Measurements from ENCODE around the gene NUDT16L1.

NUDT16L1 gene

DNA sequence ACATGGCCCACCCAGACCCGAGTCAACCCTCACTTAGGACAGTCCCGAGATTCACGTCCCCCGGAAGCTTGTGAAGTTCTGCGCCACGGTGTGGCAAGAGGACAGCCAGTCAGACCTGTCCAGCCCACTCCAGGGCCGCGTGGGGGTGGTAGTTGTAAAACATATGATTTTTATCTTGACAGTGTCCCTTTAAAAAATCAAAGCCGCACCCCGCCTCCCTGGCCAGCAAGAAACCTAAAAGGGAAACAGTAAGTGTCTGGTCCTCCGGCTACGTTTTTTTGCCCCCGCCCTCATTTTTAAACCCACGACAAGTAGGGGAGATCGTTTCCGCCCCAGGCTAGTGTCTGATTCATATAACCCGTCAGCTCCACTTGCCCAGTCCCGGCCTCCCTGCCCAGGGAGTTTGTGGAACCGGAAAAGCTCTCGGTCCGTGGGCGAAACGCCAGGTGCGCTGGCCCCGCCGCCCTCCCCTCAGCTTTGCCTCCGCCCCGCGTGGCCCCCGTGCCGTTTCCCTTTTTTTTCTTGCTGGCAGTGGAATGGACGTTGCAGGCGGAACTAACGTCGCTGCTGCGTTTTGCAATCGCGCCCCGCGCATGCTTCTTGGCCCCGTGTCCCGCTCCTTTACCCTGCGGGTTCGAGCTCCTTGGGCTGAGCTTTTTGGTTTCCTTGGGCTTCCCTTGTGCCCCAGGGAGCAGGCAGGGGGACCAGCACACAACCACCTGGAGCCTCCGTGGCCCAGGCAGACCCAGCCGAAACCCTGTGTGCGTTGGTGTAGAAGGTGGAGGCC lies 13.3 kb upstream of the NUDT16L1 start:
- Histone ChIP-seq H3K27me3 (ENCODE audit: insufficient read depth, low read length, poor library complexity) (no peaks in the 10 kb centered on the region), H3K4me1 (ENCODE audit: insufficient read depth, low read length) (no peaks in the 10 kb centered on the region), H4K20me1 (ENCODE audit: insufficient read depth, low read length) (peaks cover 4% of the 10 kb centered on the region), H3K4me3 (ENCODE audit: low read depth in 1 of 2, low read length in 2 of 2) (no peak overlapping the region), H3K9me3 (ENCODE audit: insufficient read depth, low read length, severe bottlenecking) (no peaks in the 10 kb centered on the region), H2AFZ (ENCODE audit: low read depth, low read length) (no peak overlapping the region), H3K27ac (ENCODE audit: low read length) (no peak overlapping the region), H3K9ac (ENCODE audit: low read depth, low read length) (no peak overlapping the region), H3K4me2 (ENCODE audit: insufficient read depth, low read length) (no peak overlapping the region), H3K36me3 (ENCODE audit: insufficient read depth, low read length) (peaks cover 57% of the 10 kb centered on the region), H3K79me2 (ENCODE audit: insufficient read depth, low read length) (no peaks in the 10 kb centered on the region)
- DNase-seq, result no peak
- no peak for TF ChIP-seq EZH2 (IDR thresholded peaks at IDR 0.05; ENCODE audit: borderline replicate concordance, low read depth, low read length, severe bottlenecking)
- TF ChIP-seq, protein P1, sequence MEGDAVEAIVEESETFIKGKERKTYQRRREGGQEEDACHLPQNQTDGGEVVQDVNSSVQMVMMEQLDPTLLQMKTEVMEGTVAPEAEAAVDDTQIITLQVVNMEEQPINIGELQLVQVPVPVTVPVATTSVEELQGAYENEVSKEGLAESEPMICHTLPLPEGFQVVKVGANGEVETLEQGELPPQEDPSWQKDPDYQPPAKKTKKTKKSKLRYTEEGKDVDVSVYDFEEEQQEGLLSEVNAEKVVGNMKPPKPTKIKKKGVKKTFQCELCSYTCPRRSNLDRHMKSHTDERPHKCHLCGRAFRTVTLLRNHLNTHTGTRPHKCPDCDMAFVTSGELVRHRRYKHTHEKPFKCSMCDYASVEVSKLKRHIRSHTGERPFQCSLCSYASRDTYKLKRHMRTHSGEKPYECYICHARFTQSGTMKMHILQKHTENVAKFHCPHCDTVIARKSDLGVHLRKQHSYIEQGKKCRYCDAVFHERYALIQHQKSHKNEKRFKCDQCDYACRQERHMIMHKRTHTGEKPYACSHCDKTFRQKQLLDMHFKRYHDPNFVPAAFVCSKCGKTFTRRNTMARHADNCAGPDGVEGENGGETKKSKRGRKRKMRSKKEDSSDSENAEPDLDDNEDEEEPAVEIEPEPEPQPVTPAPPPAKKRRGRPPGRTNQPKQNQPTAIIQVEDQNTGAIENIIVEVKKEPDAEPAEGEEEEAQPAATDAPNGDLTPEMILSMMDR (IDR thresholded peaks at IDR 0.05; ENCODE audit: borderline replicate concordance, extremely low read depth, low read length, poor library complexity, severe bottlenecking), result no peak
- no peak for ATAC-seq (ENCODE audit: insufficient read depth, low read depth)

DNA sequence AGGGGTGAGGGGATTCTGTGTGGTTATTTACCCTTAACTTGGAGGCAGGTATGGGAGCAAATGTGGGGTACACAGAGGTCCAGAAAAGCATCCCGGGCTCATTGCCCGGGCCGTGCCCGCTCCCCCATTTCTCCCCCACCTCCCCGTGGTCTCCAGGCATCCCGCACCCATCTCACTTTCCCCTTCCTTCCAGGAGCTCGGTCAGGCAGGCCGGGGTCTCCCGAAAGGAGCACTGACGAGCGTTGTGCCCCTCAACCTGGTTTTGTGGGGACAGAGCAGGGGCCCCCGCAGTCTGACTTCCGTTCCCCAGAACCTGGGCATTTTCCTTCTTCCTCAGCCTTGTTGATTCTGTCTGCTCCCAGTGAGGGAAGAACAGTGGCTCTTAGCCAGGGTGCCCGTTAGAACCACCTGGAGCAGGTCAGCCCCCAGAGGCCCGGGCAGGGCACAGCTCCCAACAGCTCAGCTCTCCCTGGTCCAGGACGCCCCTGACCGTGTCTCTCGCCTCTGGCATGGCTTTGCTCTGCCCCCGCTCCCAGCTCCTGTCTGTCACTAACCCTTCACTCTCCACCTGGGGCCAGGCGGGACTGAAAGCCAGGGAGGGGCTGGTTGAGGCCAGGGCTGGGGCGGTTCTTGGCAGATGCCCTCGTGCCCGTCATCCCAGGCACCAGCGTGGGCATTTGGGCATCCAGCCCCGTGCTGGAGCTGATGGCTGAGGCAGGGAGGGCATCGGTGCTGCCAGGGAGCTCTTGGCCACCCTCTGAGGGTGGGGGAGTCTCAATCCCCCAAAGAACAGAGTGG lies 12.5 kb upstream of the NUDT16L1 start:
- no peak overlapping the region for H3K4me3 ChIP-seq (ENCODE audit: low read depth in 1 of 2, low read length in 2 of 2)
- no peak for DNase-seq
- H3K36me3 ChIP-seq (ENCODE audit: insufficient read depth, low read length), result peaks cover 56% of the 10 kb centered on the region
- peaks cover 4% of the 10 kb centered on the region for H4K20me1 ChIP-seq (ENCODE audit: insufficient read depth, low read length)
- no peaks in the 10 kb centered on the region for H3K27me3 ChIP-seq (ENCODE audit: insufficient read depth, low read length, poor library complexity)
- ATAC-seq (ENCODE audit: insufficient read depth, low read depth), result no peak
- no peaks in the 10 kb centered on the region for H3K9me3 ChIP-seq (ENCODE audit: insufficient read depth, low read length, severe bottlenecking)
- TF ChIP-seq EZH2 (IDR thresholded peaks at IDR 0.05; ENCODE audit: borderline replicate concordance, low read depth, low read length, severe bottlenecking), result no peak
- TF ChIP-seq, protein P1 (IDR thresholded peaks at IDR 0.05; ENCODE audit: borderline replicate concordance, extremely low read depth, low read length, poor library complexity, severe bottlenecking), result no peak
- no peaks in the 10 kb centered on the region for H3K79me2 ChIP-seq (ENCODE audit: insufficient read depth, low read length)
- H3K4me1 ChIP-seq (ENCODE audit: insufficient read depth, low read length), result no peaks in the 10 kb centered on the region
- H3K9ac ChIP-seq (ENCODE audit: low read depth, low read length), result no peak overlapping the region
- no peak overlapping the region for H3K27ac ChIP-seq (ENCODE audit: low read length)
- H3K4me2 ChIP-seq (ENCODE audit: insufficient read depth, low read length), result no peak overlapping the region
- no peak overlapping the region for H2AFZ ChIP-seq (ENCODE audit: low read depth, low read length)

DNA sequence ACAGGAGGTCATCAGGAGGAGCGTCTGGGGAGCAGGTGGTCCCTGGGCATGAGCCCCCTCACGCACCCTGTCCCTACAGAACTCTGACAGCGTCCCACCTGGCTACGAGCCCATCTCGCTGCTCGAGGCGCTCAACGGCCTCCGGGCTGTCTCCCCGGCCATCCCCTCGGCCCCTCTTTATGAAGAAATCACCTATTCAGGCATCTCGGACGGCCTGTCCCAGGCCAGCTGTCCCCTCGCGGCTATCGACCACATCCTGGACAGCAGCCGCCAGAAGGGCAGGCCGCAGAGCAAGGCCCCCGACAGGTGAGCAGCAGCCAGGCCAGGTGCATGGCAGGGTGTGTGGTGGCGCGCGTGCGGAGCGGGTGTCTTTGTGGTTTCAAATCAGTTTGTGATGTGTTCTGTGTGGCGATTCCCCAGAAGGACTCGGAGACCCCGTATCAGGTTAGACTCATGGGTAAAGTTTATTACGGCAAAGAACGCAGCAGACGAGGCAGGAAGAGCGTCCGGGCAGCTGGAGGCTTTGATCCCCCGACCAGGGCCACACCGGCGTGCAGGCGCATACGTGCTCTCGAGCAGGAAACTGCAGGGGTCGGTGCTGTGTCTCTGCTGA lies 11.8 kb upstream of the NUDT16L1 start:
- Histone ChIP-seq H4K20me1 (ENCODE audit: insufficient read depth, low read length) (peaks cover 4% of the 10 kb centered on the region; the same call in 1 of the 2 replicates), H3K27ac (ENCODE audit: low read length) (no peak overlapping the region), H3K4me1 (ENCODE audit: insufficient read depth, low read length) (no peaks in the 10 kb centered on the region), H2AFZ (ENCODE audit: low read depth, low read length) (no peak overlapping the region), H3K9me3 (ENCODE audit: insufficient read depth, low read length, severe bottlenecking) (no peaks in the 10 kb centered on the region), H3K9ac (ENCODE audit: low read depth, low read length) (no peak overlapping the region), H3K4me3 (ENCODE audit: low read depth in 1 of 2, low read length in 2 of 2) (no peak overlapping the region), H3K36me3 (ENCODE audit: insufficient read depth, low read length) (peaks cover 57% of the 10 kb centered on the region), H3K4me2 (ENCODE audit: insufficient read depth, low read length) (no peak overlapping the region), H3K79me2 (ENCODE audit: insufficient read depth, low read length) (no peaks in the 10 kb centered on the region), H3K27me3 (ENCODE audit: insufficient read depth, low read length, poor library complexity) (no peaks in the 10 kb centered on the region)
- TF ChIP-seq, protein P1 (IDR thresholded peaks at IDR 0.05; ENCODE audit: borderline replicate concordance, extremely low read depth, low read length, poor library complexity, severe bottlenecking), result no peak
- no peak for TF ChIP-seq EZH2 (IDR thresholded peaks at IDR 0.05; ENCODE audit: borderline replicate concordance, low read depth, low read length, severe bottlenecking)
- no peak for ATAC-seq (ENCODE audit: insufficient read depth, low read depth)
- no peak for DNase-seq

Data from DND-41 (cell line).